DND-41 (cell line): ENCODE data around the gene MXD3.

Experiments used
- ATAC-seq: fragments of 200-7000 bp; cut with Tn5 transposase; 3 replicates; pipeline ENCODE4 v1.9.1; 2021; ENCODE audit warnings: low read depth; ENCODE audit not compliant: insufficient read depth
- DNase-seq: peaks from one replicate; pipeline ENCODE4 v3.0.0-alpha.2; 2020
- H2AFZ ChIP-seq: 2 replicates; pipeline ENCODE4 v1.6.0; 2012; ENCODE audit warnings: low read depth, low read length
- H3K27ac ChIP-seq: 2 replicates; pipeline ENCODE4 v1.5.1; 2012; ENCODE audit warnings: low read length, inconsistent platforms
- H3K27me3 ChIP-seq: fragments of 200-600 bp; sonication (generic); 2 replicates; pipeline ENCODE4 v1.6.0; 2012; ENCODE audit warnings: low read length, mild to moderate bottlenecking, inconsistent platforms; ENCODE audit not compliant: insufficient read depth, poor library complexity
- H3K36me3 ChIP-seq: 2 replicates; pipeline ENCODE4 v1.5.1; 2012; ENCODE audit warnings: low read length, inconsistent platforms; ENCODE audit not compliant: insufficient read depth
- H3K4me1 ChIP-seq: 2 replicates; pipeline ENCODE4 v1.5.1; 2012; ENCODE audit warnings: mild to moderate bottlenecking, low read length; ENCODE audit not compliant: insufficient read depth
- H3K4me2 ChIP-seq: 2 replicates; pipeline ENCODE4 v1.6.0; 2012; ENCODE audit warnings: mild to moderate bottlenecking, moderate library complexity, low read length, inconsistent platforms; ENCODE audit not compliant: insufficient read depth
- H3K4me3 ChIP-seq, 2 experiments: fragments of 200-600 bp in 1 of 2; shearing (Covaris generic) in 1 of 2; 2 replicates each; pipeline ENCODE4 v1.5.1; 2012 to 2016; ENCODE audit warnings: inconsistent platforms in 2 of 2, low read length in 2 of 2, mild to moderate bottlenecking in 2 of 2, low read depth in 1 of 2, moderate library complexity in 1 of 2
- H3K79me2 ChIP-seq: 2 replicates; pipeline ENCODE4 v1.6.0; 2012; ENCODE audit warnings: low read length, inconsistent platforms; ENCODE audit not compliant: insufficient read depth
- H3K9ac ChIP-seq: 2 replicates; pipeline ENCODE4 v1.6.0; 2012; ENCODE audit warnings: low read depth, mild to moderate bottlenecking, inconsistent platforms, low read length, moderate library complexity
- H3K9me3 ChIP-seq: 2 replicates; pipeline ENCODE4 v1.5.1; 2012; ENCODE audit warnings: low read length, moderate library complexity, mild to moderate bottlenecking, inconsistent platforms; ENCODE audit not compliant: insufficient read depth, severe bottlenecking
- H4K20me1 ChIP-seq: 2 replicates; pipeline ENCODE4 v1.6.0; 2012; ENCODE audit warnings: low read length; ENCODE audit not compliant: insufficient read depth
- CTCF ChIP-seq: IDR thresholded peaks from 2 replicates; pipeline ENCODE4 v1.5.1; 2012; ENCODE audit warnings: borderline replicate concordance, low read length, moderate library complexity, mild to moderate bottlenecking; ENCODE audit not compliant: poor library complexity, severe bottlenecking; ENCODE audit errors: extremely low read depth
- EZH2 ChIP-seq: IDR thresholded peaks from 3 replicates; pipeline ENCODE4 v1.6.1; 2012; ENCODE audit warnings: borderline replicate concordance, low read depth, mild to moderate bottlenecking, moderate library complexity, low read length, inconsistent platforms; ENCODE audit not compliant: severe bottlenecking

Gene MXD3

GRCh38 chr5:177336112-177336511 is 24.4 kb upstream of the MXD3 start:
- no peak for TF ChIP-seq EZH2
- TF ChIP-seq CTCF, result peak; percentile 66
- Histone ChIP-seq H3K9me3 (no peaks in the 10 kb centered on the region), H4K20me1 (peaks cover 40% of the 10 kb centered on the region; the same call in 1 of the 2 replicates), H2AFZ (no peak overlapping the region), H3K4me3 (no peak overlapping the region), H3K4me1 (no peaks in the 10 kb centered on the region), H3K9ac (no peak overlapping the region), H3K27me3 (no peaks in the 10 kb centered on the region), H3K27ac (no peak overlapping the region), H3K79me2 (peaks cover 18% of the 10 kb centered on the region), H3K36me3 (peaks cover 93% of the 10 kb centered on the region), H3K4me2 (no peak overlapping the region)
- peak; percentile 53 for DNase-seq
- ATAC-seq, result peak; percentile 87

- no peaks in the 10 kb centered on the region for H3K9me3 ChIP-seq
- no peak overlapping the region for H3K9ac ChIP-seq
- no peak for TF ChIP-seq CTCF
- no peak for TF ChIP-seq EZH2
- H3K4me1 ChIP-seq, result no peaks in the 10 kb centered on the region
- no peak overlapping the region for H3K4me2 ChIP-seq
- H3K4me3 ChIP-seq, result no peak overlapping the region
- no peak overlapping the region for H2AFZ ChIP-seq
- DNase-seq (no peak), ATAC-seq (no peak)
- peaks cover 42% of the 10 kb centered on the region; the same call in 1 of the 2 replicates for H4K20me1 ChIP-seq
- H3K36me3 ChIP-seq, result peaks cover 93% of the 10 kb centered on the region
- peaks cover 18% of the 10 kb centered on the region for H3K79me2 ChIP-seq
- H3K27ac ChIP-seq, result no peak overlapping the region
- H3K27me3 ChIP-seq, result no peaks in the 10 kb centered on the region
Observed at GRCh38 chr5:177335701-177336065, 24.0 kb upstream of the MXD3 start.

GRCh38 chr5:177334781-177335700 is 23.3 kb upstream of the MXD3 start:
- no peak overlapping the region for H2AFZ ChIP-seq
- no peak overlapping the region for H3K27ac ChIP-seq
- H3K79me2 ChIP-seq, result peaks cover 14% of the 10 kb centered on the region
- H3K36me3 ChIP-seq, result peaks cover 92% of the 10 kb centered on the region
- TF ChIP-seq CTCF, result no peak
- no peak for TF ChIP-seq EZH2
- H3K4me2 ChIP-seq, result no peak overlapping the region
- ATAC-seq (no peak), DNase-seq (no peak)
- no peaks in the 10 kb centered on the region for H3K9me3 ChIP-seq
- no peaks in the 10 kb centered on the region for H3K4me1 ChIP-seq
- H3K9ac ChIP-seq, result no peak overlapping the region
- H3K27me3 ChIP-seq, result no peaks in the 10 kb centered on the region
- no peak overlapping the region for H3K4me3 ChIP-seq
- peaks cover 42% of the 10 kb centered on the region; the same call in 1 of the 2 replicates for H4K20me1 ChIP-seq
